SU-DHL-6 (cell line): ENCODE data around the gene COL20A1.

Experiments
- CTCF ChIP-seq: fragments of 200-600 bp; sonication (generic); IDR thresholded peaks from one replicate; pipeline ENCODE4 v1.5.1; 2017; ENCODE audit warnings: antibody characterized with exemption, mild to moderate bottlenecking, low read length, moderate library complexity; ENCODE audit not compliant: insufficient read depth, poor library complexity, severe bottlenecking
- EZH2phosphoT487 ChIP-seq: fragments of 200-600 bp; sonication (generic), shearing (Covaris generic); conservative IDR thresholded peaks from 2 replicates; pipeline ENCODE4 v1.6.1; 2018; ENCODE audit warnings: mild to moderate bottlenecking, antibody characterized with exemption, low read length, moderate library complexity, mixed read lengths

GRCh38 chr20:63373996-63374395 is 81.0 kb downstream of the COL20A1 start:
- no peak for TF ChIP-seq CTCF
- TF ChIP-seq EZH2phosphoT487 = no peak
